GM13977 (cell line): ENCODE results near the gene MSI2.

Experiments used
- DNase-seq: peaks from one replicate; pipeline ENCODE4 v3.0.0; 2012; ENCODE audit warnings: low spot score
- CTCF ChIP-seq: IDR thresholded peaks from 2 replicates; pipeline ENCODE4 v1.5.1; 2012; ENCODE audit warnings: mild to moderate bottlenecking, control low read depth; ENCODE audit not compliant: insufficient read depth; ENCODE audit errors: extremely low read depth, missing control alignments
- in situ Hi-C: fragments of 300-500 bp; cut with MboI; formaldehyde crosslinking; loops from one replicate; pipeline ENCODE4 v1.12.0; 2022; ENCODE audit warnings: low sequenced_read_pairs, low pct_unique_long_range_greater_than_20kb, mixed read lengths, inconsistent platforms; ENCODE audit not compliant: unreplicated experiment

Gene MSI2

GRCh38 chr17:57328109-57328882, 72.0 kb downstream of the MSI2 start:
- in situ Hi-C loops, result no loop called here
- TF ChIP-seq CTCF, result no peak
- DNase-seq, result no peak

GRCh38 chr17:57329380-57330214, 73.3 kb downstream of the MSI2 start:
- no peak for TF ChIP-seq CTCF
- no peak for DNase-seq

GRCh38 chr17:57330587-57330986, 74.3 kb downstream of the MSI2 start:
- DNase-seq, result no peak
- in situ Hi-C loops, result no loop called here
- TF ChIP-seq CTCF, result no peak

More at GRCh38 chr17:57329380-57330214, 73.3 kb downstream of the MSI2 start:
- in situ Hi-C loops, result no loop called here

- in situ Hi-C loops, result no loop called here
- no peak for DNase-seq
- no peak for TF ChIP-seq CTCF
Observed at GRCh38 chr17:57331423-57331822, 75.1 kb downstream of the MSI2 start.

- no peak for TF ChIP-seq CTCF
- no peak for DNase-seq
- in situ Hi-C loops, result no loop called here
Observed at GRCh38 chr17:57332501-57332900, 76.2 kb downstream of the MSI2 start.

GRCh38 chr17:57335195-57335792, 79.0 kb downstream of the MSI2 start:
- in situ Hi-C loops, result no loop called here
- TF ChIP-seq CTCF, result no peak
- DNase-seq, result no peak
